ENCODE data around the gene MRPS34.
A peak's percentile ranks its signal among the peaks of the same experiment; 100 is the strongest.

The MRPS34 gene

DNA sequence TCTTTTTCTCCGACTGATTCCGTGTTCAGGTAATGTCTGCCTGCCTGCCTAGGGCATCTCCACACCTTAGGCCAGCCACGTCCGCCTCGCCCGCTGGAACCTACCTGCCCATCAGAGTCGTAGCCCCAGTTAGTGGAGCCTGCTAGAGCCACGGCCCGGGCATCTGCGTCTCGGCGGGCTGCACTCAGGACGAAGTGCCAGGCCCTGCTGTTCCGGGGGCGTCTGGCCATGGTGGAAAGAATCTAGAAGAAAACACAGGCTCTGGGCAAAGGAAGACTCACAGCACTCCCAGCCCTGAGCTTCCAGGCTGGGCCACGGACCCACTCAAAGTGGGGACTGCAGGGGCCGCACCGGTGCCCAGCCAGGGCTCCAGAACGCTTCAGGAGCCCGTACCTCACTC, 8.3 kb upstream of the MRPS34 start:
- no peak for DNase-seq

DNA sequence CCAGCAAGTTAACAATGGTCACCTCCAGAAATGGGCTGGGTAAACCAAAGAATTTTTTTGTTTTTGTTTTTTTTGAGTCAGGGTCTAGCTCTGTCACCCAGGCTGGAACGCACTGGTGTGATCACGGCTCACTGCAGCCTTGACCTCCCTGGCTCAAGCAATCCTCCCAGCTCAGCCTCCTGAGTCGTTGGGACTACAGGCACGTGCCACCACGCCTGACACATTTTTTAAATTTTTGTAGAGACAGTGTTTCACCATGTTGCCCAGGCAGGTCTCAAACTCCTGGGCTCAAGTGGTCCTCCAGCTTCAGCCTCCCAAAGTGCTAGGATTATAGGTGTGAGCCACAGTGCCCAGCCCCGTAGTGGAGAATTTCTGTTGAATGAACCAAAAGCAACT, 7.7 kb upstream of the MRPS34 start:
- DNase-seq, result no peak

DNA sequence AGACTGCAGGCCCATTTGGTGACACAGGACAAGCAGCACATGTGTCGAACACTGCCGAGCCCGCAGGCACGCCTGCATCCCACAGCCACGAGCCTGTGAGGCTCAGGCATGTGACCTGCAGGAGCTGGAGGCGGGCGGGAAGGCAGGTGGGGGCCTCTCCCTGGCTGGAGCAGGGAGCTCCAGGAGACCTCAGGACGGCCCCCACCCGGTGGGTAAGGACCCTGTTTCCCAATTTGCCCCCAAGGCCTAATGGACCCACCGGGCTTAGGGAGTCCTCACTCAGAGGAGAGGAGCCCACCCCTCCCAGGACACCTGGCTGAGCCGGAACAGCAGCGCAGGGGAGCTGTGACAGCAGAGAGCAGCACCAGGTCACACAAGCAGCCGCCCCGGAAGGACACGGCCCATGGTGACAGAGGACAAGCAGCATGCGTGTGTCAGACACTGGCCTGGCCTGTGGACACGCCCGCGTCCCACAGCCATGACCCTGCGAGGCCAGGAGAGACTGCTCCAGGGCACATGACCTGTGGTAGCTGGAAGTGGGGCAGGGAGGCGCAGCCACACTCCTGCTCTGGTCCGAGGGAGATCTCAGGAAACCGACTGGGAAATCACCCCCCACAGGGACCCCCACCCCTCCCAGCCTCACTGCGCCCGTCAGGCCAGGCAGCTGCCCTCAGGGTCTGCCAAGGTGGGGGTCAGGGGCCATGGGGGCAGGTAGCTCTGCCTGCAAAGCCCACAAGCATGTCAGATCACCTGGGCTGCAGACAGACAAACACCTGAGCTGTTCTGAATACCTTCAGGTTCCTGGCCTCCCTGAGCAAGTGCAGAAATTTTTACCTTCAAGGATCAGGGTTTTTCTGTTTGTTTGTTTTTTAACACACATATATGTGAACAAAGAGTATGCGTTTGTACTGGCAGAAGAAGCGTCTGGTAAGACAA, 7.1 kb upstream of the MRPS34 start:
- no peak for DNase-seq

DNA sequence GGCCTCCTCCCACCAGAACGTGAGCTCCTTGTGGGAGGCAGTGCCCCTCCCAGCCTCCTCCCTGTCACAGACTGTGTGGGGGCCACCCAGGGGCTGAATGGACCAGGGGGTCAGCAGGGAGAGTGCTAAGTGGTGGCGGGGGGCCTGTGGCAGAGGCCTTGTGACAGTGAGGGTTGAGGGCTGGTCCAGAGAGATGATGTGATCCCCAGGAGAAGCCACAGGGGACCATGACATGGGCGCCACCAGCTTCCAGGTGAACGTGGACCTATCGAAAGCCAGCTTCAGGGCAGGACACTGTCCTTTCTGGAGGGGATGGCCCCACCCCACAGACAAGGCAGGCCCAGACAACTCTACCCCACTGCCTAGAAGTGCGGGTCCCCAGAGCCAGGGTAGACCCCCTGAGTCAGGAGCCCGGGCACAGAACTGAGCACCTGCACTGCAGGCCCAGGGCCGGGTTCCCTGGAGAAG, 6.3 kb upstream of the MRPS34 start:
- DNase-seq, result no peak

DNA sequence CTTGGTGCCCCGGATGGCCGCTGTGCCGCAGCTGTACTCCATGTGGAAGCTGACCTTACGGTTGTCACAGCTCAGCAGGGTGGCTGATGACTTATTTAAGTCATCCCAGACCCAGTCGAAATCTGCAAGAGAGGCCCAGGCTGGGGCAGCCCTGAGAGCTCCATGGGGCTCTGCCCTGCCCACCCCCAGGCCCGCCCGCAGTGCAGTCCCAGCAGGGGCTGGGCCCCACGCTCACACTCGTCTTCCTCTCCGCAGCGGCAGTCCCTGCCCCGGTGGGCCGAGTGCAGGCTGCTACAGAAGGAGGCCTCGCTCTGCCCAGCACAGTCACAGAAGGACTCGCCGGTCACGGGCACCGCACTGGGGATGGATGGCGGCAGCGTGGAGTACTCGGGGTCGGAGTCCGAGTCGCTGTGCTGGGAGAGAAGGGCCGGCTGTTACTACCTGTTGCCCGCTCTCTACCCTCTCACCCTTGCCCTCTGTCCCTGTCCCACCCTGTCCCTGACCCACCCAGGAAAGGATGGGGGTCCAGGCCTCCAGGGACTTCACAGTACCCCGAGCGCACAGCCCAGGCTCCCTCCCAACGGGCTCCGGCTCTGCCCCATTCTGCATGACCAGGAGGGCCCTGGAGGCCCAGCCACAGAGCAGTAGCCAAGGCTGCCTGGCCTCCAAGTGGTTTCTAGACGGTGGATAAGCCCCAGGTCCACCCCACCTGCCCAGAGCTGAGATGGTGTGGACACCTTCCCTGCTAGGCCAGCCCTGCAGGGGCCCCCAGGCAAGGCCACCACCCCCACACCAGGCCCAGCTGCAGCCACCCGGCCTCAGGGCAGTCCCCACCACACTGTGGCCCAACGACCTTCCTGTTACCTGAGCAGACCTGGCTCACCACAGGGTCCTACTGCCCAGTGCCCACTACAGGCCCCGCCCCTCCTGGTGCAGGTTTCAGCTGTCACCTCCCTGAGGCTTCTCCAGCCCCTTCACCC, 5.6 kb upstream of the MRPS34 start:
- DNase-seq, result no peak

DNA sequence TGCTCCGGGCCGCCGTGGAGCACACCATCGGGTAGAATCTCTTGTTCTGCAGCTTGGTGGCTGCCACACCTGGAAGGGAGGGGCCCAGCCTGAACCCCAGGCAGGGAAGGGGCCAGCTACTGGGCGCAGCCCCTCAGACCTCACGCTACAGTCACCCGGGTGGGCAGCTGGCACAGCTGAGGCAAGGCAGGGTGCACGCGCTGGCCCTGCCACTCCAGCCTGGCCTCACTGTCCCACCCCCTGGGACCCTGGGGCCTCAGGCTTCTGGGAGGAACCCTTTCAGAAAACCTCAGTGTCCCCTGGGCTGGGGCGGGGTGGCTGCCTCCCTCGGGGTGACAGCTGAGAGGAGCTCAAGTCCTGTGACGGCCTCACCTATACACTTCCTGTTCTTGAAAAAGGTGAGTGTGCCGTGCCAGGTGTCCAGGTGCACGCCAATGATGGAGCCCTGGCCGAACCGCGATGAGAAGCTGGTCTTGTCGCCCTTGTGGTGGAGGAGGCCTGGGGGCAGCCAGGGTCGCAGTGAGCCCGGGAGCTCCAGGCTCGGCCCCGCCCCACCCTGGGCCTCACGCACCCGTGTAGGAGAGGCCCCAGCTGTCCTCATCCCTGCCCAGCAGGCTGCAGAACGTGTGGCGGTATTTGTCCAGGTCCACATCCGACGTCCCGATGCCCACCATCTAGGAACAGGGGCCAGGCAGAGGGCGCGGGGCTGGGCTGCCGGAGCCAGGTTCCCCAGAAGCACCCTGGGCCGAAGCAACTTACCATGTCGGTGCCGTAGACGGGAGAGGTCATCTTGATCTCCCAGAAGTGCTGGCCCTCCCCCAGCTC, 4.7 kb upstream of the MRPS34 start:
- DNase-seq, result no peak

DNA sequence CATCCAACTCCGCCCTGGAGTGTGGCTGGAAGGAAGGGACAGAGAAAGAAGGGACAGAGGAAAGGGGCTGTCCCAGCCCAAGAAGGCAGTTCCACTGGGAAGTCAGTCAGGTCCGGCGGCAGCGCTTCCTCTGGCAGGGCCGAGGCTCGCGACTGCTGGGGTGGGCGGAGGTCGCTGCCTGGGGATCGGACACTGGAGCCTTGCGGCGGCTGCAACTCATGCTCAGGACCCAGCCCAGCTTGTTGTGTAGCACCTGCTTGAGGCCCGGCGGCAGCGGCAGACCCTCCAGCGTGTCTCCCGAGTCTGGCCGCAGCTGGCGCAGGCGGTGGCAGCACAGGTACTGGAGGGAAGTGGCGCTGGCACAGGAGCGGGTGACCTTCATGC, 4.0 kb upstream of the MRPS34 start:
- no peak for DNase-seq

DNA sequence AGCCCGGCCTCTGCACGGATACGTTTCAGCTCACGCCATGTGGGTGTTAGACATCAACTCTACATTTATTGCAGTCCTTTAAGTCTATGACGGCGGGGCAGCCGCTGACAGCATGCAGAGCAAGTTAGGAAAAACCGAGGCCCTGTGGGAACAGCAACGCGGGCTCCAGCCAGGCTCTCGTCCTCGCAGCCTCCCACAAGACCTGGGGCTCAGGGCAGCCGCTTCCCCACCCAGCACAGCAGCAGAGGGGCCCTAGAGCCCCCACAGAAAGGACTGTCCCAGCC, 3.7 kb upstream of the MRPS34 start:
- no peak for DNase-seq

DNA sequence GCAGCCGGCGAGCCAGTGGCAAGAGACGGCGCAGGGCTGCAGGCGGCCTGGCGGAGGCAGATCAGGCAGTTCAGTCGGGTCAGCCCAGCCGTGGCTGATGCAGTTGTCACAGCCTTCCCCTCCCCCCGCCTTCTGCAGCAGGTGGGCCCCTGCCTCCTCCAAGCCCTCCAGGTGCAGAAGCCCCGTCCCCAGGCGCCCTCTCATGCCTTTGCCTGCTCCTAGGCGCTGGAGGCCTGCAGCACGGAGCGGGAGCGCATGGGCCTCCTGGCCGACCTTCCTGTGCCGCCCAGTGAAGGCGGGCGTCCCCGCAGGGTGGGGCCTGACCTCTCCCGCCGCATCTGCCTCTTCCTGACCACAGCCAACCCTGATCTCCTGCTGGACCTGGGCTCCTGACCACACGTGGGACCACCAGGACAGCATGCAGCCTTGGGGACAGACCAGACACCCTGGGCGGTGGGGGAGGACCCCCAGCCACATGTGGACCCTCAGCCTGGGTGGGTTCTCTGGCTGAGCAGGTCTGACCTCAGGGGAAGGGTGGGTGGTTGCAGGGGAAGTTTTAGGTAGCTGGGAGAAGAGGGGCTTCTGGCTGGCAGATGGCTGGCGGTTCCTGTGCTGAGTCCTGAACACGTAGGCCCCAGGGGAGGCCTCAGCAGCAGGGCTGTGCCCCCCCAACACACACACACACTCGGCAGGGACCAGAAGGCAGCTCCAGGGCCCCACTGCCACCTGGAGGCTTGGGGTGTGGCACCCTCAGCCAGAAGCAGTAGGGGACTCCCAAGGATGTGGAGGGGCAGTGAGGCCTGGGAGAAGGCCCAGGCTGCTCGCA, 3.1 kb upstream of the MRPS34 start:
- DNase-seq, result no peak

DNA sequence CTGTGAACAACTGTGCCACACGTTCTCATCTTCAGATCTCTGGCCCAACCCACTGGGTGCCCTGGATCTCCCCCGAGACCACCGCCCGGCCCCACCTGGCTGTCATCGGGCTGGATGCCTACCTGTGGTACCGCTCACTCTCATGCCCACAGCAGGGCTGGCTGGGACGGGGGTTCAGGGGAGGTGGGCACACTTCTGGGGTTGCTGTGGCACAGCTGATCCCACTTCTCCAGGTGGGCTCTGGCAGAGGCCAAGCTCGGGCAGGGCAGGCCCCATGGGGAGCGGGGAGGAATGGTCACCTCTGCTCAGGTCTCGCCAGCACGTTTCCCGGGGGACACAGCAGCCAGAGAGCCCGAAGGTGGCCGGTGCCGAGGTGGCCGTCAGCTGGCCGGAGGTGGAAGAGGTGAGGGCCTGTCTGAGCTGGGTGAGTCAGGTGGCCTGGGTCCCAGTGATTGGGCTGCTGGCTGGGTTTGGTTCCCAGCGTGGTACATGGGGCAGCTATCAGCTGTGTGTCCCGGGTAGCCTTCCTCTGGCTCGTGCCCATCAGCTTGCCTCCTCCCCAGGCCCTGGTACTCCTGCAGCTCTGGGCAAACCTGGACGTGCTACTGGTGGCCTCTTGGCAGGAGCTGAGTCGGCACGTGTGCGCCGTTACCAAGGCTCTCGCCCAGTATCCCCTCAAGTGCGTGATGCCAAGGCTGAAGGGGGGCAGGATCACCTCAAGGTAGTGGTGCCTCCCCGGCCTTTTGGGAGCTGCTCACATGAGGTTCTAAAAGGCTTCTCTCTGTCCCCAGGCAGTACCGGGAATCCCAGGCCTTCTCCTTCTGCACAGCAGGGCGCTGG, 2.3 kb upstream of the MRPS34 start:
- no peak for DNase-seq

DNA sequence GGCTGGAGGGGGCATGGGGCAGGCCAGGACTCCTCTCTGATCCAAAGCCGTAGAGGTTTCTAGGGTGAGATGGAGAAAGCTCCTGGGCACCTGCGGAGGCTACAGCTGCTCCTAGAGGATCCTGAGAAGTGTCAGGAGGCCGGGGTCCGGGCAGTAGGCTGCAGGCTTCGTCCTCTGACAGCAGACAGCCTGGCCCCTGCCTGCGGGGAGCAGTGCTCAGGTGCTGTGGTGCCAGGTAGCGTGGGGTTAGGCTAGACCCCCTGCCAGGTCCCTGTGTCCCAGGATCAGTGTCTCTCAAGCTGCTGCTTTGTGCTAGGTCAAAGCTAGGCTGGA, 1.5 kb upstream of the MRPS34 start:
- no peak for DNase-seq

DNA sequence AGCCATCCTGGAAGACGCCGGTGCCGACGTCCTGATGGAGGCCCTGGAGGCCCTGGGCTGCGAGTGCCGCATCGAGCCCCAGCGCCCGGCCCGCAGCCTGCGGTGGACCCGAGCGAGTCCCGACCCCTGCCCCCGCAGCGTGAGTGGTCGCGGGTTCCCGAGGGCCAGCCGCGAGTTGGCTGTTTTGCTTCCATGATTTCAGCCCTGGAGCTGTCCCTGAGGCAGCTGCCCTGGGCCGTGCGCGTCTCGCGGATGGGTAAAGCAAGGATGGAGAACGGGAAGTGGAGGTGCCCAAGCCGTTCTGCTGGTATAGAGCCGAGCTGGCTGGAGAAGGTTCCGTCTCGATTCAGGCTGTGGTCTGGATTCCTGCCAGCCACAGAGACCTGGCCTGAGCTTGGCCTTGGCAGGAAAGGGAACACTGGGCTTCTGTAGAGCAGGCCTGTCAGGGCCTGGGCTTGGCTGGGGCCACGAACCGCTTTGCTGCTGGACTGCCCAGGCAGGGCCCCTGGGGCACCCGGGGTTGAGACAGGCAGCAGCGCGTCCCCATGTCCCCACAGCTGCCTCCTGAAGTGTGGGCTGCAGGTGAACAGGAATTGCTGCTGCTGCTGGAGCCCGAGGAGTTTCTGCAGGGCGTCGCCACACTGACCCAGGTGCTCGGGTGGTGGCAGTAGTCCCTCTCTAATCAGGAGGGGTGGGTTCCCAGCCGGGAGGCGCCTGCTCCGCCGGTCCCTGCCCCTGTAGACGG, 941 bp upstream of the MRPS34 start:
- peak; percentile 8 to 36 for DNase-seq

DNA sequence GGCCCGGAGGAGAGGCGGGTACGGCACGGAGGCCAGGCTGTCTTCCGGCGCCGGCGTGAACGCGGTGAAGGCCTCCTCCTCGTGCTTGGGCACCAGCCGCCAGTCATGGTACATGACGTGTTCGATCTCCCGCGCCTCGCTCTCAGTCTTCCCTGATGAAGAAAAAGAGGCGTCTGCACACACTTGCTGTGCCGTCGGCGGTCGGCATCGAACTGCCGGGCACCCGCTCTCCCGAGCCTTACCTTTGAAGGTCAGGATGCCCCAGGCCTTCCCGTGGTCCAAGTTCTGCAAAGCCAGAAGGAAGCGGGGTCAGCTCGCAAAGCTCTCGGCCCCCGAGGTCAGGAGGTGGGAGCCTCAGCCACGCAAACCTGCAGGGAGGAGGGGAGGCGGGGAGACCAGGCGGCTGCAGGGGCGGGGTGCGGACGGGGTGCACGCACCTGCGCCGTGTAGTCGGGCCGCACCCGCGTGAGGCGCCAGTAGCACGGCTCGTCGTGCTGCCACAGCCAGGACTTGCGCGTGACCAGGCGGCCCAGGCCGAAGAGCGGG, 499 bp downstream of the MRPS34 start, which contains the start of gene EME2:
Gene EME2, plus strand, starts transcription at position 449 of the 546 bp plus-strand sequence. CDS start 418 bp downstream, outside the sequence.
- peak in 1 of 2 donors; percentile 10 for DNase-seq

DNA sequence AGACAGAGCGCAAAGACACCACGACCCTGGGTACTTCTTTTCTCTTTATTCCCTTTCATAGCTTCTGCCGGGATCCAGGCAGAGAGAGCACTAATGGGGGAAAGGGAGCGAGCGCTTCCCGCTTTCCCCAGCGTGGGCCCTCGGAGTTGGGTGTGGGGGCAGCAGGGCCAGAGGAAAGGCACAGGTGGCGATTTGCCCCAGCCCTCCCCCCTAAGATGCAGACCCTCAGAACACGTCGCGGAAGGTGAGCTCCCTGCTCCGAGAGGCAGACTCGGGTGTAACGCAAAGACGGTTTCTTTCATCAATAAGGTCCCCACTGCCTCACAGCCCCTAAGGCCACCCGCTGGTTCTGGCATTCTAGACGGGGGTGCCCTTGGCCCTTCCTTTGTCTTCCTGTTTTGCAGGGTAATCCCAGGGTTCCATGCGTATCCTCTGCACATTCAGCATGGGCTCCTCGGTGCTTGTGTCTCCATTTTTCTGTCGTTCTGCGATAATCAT, 1.0 kb downstream of the MRPS34 start:
- DNase-seq, result peak in 1 of 2 donors; percentile 17

DNA sequence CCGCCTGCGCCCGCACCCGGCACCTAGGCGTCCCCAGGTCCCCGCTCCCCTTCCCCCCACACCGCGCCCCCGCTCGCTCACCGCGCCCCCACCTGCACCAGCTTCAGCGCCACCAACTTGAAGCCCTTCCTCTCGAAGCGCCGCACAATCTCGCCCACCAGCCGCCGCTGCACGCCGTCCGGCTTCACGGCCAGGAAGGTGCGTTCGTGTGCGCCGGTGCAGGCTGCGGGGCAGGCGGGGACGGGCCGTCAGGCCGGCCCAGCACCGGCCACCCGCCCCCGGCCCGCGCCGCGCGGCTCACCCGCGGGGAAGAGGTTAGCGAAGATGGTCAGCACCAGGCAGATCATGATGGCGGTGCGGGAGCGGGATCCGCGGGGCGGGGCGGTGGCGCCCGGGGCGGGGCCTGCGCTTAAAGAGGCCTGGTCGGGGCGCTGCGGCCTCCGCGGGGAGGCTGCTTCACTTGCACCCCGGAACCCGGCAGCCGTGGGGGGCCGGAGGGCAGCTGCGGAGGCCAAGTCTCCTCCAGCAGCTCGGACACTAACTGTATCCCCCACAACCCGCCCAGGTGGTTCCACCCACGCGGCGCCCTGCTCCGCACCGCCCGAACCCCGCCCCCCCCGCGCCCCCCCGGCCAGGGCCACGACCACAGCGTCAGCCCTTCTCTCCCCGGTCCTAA, 1.6 kb downstream of the MRPS34 start, which contains the start of gene NME3:
Gene NME3, minus strand, starts transcription at position 356 of the 676 bp plus-strand sequence. Its CDS starts 9 bp downstream, at position 347.
- DNase-seq, result peak; percentile 50 to 71

DNA sequence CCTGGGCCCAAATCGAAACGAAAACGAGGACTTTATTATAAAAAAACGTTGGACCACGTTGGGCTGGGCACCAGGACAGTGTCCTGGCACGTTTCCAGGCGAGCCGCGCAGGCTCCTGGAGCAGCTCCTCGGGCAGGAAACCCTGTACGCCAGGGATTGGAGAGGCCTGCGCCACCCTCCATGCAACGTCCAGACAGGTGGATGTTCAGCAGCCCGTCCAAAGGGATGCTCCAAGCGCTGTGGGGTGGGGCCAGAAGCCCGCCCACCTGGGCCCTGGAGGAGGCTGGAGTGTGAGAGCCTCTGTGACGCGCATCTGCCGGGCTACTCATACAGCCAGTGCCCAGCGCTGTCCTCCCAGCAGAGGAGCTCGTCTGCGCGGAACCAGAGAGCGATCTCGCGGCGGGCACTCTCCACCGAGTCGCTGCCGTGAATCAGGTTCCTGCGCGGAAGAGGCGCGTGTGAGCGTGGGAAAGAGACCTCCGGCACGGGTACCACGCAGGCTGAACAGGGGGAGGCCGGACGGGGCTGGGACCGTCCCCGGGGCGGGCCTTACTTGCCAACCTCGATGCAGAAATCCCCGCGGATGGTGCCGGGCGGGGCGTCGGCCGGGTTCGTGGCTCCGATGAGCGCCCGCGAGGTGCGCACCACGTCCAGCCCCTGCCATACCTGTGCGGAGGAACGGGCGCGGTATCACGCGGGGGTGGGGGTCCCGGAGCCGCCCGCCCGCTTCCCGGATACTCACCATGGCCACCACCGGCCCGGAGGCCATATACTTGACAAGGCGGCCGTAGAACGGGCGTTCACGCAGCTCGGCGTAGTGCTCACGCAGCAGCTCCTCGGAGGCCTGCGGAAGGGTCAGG, 2.4 kb downstream of the MRPS34 start:
- DNase-seq, result peak; percentile 11 to 34

DNA sequence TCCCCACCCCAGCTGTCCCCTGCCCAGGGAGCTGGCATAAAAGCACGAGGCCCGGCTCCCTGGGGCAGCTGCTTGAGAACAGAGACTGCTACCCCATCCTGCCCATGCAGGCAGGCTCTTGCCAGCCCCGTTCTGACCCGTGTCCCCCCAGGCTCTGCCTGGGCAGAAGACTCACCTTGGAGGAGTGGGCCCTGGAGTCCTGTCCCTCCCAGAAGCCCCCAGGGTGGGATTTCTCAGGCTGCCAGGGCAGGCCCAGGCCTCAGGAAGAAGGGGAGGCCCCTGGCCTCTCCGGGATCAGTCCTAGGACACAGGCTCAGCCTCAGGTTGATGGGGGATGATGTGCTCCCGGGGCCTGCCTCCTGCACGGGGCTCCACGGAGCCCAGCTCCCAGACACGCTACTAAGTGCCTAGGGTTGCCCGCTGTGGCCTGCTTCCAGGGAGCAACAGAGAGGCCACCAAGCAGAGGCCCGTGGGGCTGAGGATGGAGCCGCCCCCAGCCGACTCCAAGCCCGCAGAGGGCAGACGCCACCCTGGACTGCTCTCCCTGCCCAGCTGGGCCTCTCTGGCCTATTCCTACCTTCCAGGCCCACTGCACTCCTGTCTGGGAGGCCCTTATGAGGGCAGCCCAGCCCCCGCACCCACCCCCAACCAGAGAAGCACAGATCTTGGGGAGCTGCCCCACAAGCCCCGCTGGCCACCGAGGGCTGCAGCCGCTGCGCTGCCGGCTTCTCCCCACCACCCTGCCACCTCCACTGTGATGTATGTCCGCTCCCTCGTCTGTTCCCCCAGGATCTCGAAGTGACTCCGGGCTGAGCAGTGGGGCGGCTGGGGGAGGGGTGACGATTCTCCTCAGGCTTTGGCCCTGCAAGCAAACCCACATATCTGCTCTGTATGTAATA, 3.3 kb downstream of the MRPS34 start:
- DNase-seq, result no peak

Measured in inflammatory macrophage treated with lipopolysaccharide for 1 hour (primary cell).